Measurements from ENCODE around the gene CRCP.
"Not testable (repeated sequence)": the region's sequence is repeated elsewhere in the genome, so short reads cannot be mapped to it uniquely, and the experiment has no call there.

CRCP gene

DNA sequence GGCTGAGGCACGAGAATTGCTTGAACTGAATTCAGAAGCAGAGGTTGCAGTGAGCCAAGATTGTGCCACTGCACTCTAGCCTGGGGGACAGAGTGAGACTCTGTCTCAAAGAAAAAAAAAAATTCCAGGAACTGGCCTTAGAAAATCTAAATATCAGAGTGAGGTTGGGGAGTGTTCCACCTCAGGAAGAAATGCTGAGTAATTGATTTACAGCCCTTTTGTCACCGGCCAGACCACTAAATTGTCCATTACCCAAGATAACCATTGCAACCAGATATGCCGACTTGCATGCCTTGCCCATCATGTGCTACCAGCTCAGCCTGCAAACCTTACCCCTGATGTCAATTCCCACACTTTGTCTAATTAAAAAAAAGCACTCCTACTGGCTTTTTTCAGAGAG is 42.4 kb downstream of the CRCP start:
- DNase-seq = no peak

DNA sequence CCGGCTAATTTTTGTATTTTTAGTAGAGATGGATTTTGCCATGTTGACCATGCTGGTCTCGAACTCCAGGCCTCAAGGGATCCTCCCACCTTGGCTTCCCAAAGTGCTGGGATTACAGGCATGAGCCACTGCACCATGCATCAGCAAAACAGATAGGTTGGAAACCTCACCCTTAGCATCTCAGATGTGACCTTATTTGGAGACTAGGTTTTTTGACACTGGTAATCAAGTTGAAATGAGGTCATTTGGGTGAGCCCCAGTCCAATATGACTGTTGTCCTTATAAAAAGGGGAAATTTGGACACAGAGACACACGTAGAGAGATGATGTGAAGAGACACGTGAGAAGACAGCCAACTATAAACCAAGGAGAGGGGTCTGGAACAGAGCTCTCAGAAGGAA is 48.0 kb downstream of the CRCP start:
- no peak for DNase-seq

DNA sequence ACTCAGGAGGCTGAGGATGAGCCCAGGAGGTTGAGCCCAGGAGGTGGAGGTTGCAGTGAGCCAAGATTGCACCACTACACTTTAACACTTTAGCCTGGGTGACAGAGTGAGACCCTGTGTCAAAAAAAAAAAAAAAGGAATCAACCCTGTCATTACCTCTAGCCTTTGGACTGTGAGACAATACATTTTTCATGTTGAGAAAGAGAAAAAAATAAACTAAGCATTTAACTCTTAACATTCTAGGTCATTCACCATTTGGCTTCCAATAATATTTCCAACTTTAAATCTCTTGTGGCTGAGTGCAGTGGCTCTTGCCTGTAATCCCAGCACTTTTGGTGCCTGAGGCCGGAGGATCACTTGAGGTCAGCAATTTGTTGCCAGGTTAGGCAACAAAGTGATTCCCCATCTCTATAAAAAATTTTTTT is 48.6 kb downstream of the CRCP start:
- DNase-seq = no peak

DNA sequence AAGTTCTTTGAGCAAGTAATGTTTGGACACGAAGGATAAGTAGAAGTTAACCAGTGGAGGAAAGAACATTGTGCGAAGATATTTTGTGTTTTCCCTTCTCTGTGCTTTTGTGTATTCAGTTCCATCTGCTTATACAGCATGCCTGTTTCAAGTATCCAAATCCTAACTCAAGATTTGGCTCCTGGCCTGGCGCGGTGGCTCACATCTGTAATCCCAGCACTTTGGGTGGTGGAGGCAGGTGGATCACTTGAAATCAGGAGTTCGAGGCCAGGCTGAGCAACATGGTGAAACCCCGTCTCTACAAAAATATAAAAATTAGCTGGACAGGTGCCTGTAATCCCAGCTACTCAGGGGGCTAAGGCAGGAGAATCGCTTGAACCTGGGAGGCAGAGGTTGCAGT is 49.7 kb downstream of the CRCP start:
- DNase-seq = no peak

DNA sequence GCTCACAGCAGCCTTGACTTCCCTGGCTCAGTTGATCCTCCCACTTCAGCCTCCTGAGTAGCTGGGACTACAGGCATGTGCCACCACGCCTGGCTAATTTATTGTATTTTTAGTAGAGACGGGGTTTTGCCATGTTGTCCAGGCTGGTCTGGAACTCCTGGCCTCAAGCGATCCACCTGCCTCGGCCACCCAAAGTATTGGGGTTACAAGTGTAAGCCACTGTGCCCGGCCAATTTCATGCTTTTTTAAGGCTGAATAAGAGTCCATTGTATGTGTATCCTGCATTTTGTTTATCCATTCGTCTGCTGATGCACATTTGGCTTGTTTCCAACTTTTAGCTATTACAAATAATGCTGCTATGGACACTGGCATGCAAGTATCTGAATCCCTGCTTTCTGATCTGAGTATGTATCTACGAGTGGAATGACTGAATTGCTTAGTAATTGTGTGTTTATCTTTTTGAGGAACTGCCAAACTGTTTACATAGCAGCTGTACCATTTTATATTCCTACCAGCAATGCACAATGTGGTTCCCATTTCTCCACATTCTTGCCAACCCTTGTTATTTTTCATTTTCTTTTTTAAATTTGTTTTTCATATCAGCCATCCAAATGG is 53.2 kb downstream of the CRCP start:
- no peak for DNase-seq

DNA sequence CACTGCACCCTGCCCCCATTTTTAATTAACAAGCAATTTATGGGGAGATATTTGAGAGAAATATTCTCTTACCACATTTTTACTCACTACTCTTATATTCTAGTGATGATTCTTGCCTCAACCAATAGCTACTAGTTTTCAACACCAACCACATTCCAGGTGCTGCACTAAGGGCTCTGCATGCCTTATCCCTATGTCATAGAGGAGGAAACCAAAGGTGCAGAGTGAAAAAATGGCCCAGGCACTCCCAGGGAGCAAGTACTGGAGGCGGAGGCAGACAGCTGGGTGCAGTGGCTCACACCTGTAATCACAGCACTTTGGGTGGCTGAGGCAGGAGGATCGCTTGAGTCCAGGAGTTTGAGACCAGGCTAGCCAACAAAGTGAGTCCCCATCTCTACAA is 55.0 kb downstream of the CRCP start:
- DNase-seq = no peak

DNA sequence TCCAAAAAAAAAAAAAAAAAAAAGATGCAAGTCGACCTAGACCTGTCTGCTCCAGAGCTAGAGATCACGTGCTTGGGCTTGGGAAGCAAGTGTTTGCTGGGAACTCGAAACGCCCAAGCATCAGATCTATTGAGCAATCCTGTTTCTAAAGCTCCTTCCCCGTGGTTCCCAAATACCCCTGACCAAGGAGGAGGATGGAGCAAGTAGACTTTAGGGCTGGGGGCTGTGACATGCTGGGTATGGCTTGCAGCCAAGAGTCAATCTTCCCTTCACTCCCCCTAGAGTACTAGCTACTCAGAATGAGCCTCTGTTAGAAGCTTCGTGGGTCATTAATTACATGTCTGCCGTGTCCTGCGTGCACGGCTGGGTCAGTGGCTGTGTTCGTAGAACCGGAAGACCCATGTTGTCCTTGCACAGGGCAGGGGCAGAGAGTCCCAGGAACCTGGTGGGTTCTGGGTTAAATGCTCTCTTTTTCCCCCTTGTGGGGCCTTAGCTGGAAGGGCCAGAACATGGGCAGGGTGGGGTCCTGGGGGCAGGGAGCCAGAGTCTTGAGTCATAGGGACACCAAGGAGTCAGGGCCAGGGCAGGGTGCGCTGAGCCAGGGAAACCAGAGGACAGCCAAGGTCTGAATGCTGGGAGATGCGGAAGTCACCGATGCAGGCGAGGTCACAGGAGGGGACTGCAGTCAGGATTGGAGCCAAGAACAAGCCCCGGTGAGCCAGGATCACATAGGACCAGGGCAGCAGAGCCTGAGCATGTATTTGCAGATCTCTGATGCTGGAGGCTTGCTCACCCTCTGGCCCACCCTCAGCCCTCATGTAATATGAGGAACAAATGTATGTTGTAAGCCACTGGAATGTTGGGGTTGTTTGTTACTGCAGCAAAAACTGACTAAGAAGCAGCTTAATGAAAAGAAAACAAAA is 55.9 kb downstream of the CRCP start:
- no peak for DNase-seq

DNA sequence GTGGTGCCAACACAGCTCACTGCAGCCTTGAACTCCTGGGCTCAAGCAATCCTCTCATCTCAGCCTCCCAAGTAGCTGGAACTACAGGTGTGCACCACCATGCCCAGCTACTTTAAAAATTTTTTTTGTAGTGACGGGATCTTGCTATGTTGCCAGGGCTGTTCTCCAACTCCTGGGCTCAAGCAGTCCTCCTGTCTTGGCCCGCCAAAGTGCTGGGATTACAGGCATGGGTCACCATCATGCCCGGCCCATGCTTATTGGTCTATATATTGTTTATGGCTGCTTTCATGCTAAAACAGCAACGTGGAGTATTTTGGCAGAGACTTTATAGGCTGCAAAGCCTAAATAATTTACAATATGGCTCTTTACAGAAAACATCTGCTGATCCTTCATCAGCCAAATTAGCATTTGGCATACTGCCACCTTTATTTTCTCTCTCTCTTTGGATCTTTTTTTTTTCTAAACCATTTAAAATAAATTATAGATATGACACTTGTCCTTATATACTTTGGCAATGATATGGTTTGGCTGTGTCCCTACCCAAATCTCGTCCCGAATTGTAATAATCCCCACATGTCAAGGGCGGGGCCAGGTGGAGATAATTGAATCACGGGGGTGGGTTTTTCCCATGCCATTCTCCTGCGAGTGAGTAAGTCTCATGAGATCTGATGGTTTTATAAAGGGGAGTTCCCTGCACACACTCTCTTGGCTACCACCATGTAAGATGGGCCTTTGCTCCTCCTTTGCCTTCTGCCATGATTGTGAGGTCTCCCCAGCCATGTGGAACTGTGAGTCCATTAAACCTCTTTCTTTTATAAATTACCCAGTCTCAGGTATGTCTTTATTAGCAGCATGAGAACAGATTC is 58.1 kb downstream of the CRCP start:
- DNase-seq = not testable (repeated sequence)

DNA sequence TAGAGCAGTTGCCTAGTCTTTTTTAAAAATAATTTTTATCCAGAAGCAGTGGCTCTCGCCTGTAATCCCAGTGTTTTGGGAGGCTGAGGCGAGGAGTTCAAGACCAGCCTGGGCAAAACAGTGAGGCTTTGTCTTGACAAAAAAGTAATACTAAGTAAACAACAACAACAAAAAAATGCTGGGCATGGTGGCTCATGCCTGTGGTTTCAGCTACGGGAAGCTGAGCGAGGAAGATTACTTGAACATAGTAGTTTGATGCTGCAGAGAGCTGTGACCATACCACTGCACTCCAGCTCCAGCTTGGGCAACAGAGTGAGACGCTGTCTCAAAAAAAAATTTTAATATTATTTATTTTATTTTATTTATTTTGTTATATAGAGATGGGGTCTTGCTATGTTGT is 59.2 kb downstream of the CRCP start:
- no peak for DNase-seq

DNA sequence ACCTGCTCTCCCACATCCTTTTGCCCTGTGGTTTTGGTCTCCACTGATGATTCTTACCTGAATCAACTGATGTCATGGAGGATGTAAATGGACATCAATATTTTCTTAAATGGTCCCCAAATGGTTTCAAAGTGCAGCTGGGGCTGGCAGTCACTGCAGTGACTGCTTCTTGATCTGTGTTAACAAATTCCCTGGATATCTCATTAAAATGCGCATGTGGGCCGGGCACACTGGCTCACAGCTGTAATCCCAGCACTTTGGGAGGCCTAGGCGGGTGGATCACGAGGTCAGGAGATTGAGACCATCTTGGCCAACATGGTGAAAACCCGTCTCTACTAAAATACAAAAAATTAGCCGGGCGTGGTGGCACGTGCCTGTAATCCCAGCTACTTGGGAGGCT is 60.4 kb downstream of the CRCP start:
- DNase-seq = not testable (repeated sequence)

DNA sequence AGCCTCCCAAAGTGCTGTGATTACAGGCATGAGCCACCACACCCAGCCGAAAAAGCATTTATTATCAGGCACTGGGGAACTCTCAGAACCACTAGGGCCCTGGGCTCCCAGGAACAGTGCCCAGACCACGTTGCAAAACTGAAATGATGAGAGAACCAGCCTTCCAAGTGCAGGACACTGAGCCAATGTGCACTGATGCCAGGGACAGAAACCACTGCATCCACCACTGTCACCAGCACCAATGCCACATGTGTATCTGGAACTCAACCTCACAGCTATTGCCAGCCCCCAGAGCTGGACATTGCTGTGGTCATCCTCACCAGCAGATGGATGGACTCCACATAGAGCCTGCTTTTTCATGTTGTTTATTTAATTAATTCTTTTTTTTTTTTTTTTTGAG is 62.3 kb downstream of the CRCP start:
- no peak for DNase-seq

DNA sequence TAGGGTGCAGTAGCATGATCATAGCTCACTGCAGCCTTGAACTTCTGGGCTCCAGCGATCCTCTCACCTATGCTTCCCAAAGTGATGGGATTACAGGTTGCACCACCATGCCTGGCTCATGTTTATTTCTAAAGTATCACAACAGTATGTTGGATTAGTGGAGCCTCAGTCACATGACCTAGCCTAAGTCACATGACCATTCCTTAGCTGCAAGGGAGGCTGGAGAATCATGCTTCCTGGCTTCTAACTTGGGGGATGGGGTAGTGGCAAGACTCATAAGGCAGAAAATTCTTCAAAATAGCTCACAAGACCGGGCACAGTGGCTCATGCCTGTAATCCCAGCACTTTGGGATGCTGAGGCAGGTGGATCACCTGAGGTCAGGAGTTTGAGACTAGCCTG is 63.6 kb downstream of the CRCP start:
- DNase-seq = no peak

DNA sequence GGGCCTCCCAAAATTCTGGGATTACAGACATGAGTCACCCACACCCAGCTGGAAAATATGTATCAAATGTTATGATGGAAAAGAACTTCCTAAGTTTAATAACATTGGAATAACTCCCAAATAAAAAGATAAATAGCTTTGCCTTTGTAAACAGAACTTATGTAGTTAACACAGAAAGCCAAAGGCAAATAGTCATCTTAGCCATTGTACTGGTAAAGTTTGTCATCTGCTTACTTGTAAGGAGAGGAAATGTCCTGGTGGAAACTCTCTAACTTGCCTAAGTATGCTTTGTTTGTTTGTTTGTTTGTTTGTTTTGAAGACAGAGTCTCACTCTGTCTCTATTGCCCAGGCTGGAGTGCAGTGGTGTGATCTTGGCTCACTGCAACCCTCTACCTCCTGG is 66.7 kb downstream of the CRCP start:
- no peak for DNase-seq

DNA sequence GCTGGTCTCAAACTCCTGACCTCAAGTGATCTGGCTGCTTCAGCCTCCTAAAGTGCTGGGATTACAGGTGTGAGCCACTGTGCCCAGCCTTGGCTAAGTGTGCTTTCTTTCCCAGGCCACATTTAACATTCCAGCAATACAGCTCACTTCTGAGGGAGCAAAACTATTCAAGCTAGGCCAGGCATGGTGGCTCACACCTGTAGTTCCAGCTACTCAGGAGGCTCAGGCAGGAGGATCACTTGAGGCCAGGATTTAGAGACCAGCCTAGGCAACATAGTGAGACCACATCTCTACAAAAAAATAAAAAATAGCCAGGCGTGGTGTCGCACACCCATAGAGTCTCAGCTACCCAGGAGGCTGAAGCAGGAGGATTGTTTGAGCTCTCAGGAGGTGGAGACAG is 67.2 kb downstream of the CRCP start:
- no peak for DNase-seq

DNA sequence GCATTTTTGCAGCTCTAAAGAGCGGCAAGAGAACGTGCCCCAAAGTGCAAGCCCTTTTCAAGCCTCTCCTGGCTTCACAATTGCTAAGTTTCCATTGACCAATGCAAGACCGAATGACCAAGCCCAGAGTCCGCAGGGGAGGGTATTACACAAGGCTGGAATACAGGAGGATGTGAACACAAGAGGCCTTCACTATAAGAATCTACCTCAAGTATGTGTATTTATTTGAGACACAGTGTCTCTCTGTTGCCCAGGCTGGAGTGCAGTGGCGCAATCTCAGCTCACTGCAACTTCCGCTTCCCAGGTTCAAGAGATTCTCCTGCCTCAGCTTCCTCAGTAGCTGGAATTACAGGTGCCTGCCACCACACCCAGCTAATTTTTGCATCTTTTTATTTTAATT is 68.3 kb downstream of the CRCP start:
- DNase-seq = no peak

DNA sequence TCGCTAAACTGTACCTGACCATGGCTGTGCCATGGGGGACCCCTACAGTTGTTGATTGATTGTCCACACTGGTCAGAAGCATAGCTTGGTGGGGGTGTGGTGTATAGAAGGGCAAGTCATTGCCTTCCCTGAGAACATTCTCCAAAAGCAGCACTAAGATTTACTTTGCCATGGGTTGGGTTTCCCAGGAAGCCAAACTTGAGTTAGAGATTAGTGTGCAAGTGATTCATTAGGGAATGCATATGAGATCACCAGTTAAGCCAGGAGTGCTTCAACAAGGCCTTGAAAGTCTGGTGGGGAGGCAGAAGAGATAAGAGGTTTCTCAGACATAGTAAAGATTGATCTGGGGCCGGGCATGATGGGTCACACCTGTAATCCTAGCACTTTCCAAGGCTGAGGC is 69.1 kb downstream of the CRCP start:
- no peak for DNase-seq

DNA sequence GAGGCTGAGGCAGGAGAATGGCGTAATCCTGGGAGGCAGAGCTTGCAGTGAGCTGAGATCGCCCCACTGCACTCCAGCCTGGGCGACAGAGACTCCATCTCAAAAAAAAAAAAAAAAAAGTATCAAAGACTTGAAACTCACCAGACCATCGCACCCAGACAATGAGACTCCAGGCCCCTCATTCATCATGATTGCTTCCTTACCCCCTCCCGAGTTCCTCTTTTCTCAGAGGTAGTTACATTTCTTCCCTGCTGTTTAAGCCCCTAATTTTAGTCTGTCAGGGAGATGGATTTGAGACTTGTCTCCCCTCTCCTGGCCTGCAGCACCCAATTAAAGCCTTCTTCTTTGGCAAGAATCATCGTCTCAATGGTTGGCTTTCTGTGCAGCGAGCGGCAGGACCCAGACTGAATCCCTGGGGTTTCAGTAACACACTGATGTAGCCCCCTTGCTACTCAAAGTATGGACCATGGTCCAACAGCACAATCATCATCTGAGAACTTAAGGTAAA is 71.1 kb downstream of the CRCP start:
- DNase-seq = no peak

DNA sequence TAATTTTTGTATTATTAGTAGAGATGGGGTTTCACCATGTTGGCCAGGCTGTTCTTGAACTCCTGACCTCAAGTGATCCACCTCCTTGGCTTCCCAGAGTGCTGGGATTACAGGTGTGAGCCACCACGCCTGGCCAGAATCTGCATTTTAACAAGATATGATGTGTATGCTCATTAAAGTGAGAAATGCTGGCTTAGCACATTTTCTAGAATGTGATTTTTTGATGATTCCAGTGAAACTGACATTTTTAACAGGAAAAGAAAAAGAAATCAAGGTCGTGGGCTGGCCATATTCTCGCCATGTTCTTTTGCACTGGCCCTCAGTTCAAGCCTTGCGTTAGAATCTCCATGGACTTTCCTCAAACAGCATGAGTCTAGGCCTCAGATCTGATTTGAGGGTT is 72.3 kb downstream of the CRCP start:
- no peak for DNase-seq

DNA sequence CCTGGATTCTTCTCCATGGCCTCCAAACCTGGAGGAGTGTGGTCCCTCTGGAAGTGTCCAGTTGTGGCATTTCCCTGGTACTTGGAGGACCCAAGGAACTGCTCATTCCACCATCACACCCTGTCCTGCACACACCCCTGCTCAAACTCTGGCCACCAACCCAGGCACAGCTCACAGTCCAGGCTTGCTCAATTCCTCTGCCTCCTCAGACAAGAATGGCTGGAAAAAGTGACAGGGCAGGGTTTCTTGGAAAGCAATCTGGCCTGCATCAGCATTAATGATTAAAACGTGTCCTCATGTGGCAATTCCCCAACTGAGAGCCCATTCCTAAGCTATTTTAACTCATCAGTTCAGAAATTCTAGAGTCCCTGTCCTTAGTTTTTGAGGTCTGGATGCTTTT is 73.3 kb downstream of the CRCP start:
- no peak for DNase-seq

DNA sequence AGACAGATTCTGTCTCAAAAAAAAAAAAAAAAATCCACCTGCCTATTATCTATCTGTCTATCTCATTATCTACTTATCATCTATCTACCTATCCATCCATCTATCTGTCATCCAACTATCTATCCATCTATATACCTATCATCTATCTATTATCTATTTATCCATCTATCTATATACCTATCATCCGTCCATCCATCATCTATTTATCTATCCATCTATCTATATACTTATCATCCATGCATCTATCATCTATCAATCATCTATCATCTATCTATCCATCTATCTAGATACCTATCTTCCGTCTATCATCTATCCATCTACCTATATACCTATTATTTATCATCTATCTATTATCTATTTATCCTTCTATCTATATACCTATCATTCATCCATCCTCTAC is 74.0 kb downstream of the CRCP start:
- DNase-seq = no peak

DNA sequence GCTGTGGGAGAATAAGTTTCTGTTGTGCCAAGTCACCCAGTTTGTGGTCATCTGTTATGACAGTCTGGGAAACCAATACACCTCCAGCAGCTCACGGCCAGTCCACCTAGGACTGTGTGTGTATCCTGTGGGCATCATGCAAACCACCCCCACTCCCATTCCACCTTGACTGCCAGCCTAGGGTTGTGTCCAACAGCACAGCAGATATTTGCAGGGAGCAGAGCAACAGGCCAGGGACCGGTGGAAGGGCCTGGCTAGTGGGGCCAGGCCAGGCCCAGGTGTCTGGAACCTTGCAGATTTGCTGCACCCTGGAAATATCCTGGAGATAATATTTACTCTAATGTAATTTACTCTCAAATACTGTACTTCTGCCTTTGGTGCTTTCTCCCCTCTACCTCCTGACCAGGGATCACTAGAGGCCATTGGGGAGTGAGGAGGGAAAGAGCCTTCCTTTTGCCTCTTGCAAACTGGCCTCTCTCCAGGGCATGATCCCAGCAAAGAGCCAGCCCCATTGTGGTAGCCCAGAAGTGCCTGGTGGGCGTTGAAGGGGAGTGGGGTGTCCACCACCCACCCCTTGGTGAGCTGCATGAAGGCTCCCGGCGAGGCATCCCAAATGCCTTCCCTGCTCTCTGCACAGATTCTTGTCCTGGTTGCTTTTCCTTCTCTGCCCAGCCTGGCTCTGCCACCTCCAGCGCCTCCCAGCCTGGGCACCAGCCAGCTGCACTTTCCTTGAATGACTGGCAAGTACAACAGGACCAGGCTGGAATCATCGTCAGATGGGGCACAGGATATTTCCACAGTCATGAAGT is 75.3 kb downstream of the CRCP start:
- DNase-seq = no peak

DNA sequence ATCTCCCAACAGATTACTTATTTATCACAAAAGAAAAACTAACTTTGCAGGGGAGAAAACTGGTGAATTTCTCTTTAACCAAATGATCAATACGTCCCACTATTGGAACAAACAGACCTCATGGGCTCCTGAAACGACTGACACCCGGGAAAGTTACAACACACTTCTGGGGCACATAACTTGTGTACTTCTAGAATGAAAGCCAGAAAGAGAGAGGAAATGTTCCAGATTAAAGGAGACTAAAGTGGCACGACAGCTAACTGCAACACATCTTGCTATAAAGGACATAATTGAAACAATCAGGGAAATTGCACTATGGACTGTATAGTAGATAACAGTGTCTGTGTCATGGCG is 75.8 kb downstream of the CRCP start:
- DNase-seq = no peak
